Measurements from ENCODE around the gene ELL. TPM values are rescaled to one million over a fixed set of nuclear protein-coding genes. Genes with fewer than 3 reads are reported as not detected.

Gene ELL
- polyA plus RNA-seq, 1 of the 3 experiments (the other 2 are of a cell fraction): 7.4 TPM

- H3K79me2 ChIP-seq (ENCODE audit: insufficient read depth): peaks cover 64% of the 10 kb centered on the region
- peak overlapping the region; percentile 53 to 95 for H3K27ac ChIP-seq (ENCODE audit: low read depth in 2 of 2, low read length in 1 of 2)
- H3K9me2 ChIP-seq: no peaks in the 10 kb centered on the region
- H3K4me3 ChIP-seq (ENCODE audit: low read depth in 2 of 2, low read length in 1 of 2): peak overlapping the region; percentile 73 to 97
- H3K9me3 ChIP-seq: no peaks in the 10 kb centered on the region
- H3K36me3 ChIP-seq (replicated peaks in 1 of 2; ENCODE audit: control insufficient read depth in 1 of 2, insufficient read depth in 2 of 2, low read length in 1 of 2): no peaks in the 10 kb centered on the region
- peak; percentile 62 for DNase-seq
- TF ChIP-seq FOSL2 (IDR thresholded peaks at IDR 0.05; ENCODE audit: borderline replicate concordance, low read depth): peak; percentile 37; the same call in 1 of the 2 replicates
- peak; percentile 32; the same call in 1 of the 2 replicates for TF ChIP-seq SMC3 (IDR thresholded peaks at IDR 0.05; ENCODE audit: low read depth, low read length)
- peak; percentile 46; the same call in 1 of the 2 replicates for TF ChIP-seq MXI1 (IDR thresholded peaks at IDR 0.05; ENCODE audit: low read depth, low read length)
- TF ChIP-seq TCF12 (IDR thresholded peaks at IDR 0.05): peak; percentile 4; the same call in 1 of the 2 replicates
- TF ChIP-seq SIN3A (IDR thresholded peaks at IDR 0.05; ENCODE audit: borderline replicate concordance, low read depth, low read length): peak; percentile 76
- TF ChIP-seq TAF1 (IDR thresholded peaks at IDR 0.05; ENCODE audit: borderline replicate concordance, low read depth, low read length): 0 out of 2 replicates have a peak, but pooled peaks have one; percentile 18
- no peak for TF ChIP-seq USF2 (IDR thresholded peaks at IDR 0.05; ENCODE audit: borderline replicate concordance, low read depth, low read length)
- TF ChIP-seq MEF2A (IDR thresholded peaks at IDR 0.05; ENCODE audit: borderline replicate concordance, low read depth): no peak
- no peak for TF ChIP-seq GABPA (IDR thresholded peaks at IDR 0.05; ENCODE audit: low read depth)
- TF ChIP-seq CTCF (IDR thresholded peaks at IDR 0.05): peak; percentile 72
- peak; percentile 56 for TF ChIP-seq RAD21 (IDR thresholded peaks at IDR 0.05; ENCODE audit: low read length)
- peak; percentile 65; the same call in 1 of the 2 replicates for TF ChIP-seq MAX (IDR thresholded peaks at IDR 0.05; ENCODE audit: low read depth)
- 0 out of 2 replicates have a peak, but pooled peaks have one; percentile 23 for TF ChIP-seq ELF1 (IDR thresholded peaks at IDR 0.05)
- ChIA-PET POLR2A (interaction anchor here (0.8 to 1.0 kb wide), 4 partner anchors 10 to 38 kb away, joined by 3 read pairs; partner anchors contain the start of gene KXD1), CTCF (interaction anchor here (0.6 to 5.7 kb wide), 27 partner anchors 9 to 426 kb away, joined by 3 to 58 read pairs (median 6); partner anchors contain the start of genes FKBP8, REX1BD and TMEM59L)
- peaks cover 48% of the 10 kb centered on the region for H4K20me1 ChIP-seq (ENCODE audit: insufficient read depth)
- 10% methylated on average over 22 of the region's 22 CpGs for WGBS (ENCODE audit: low lambda C conversion rate)
- peak overlapping the region; percentile 96 for H3K4me2 ChIP-seq
- peak overlapping the region; percentile 75 for H2AFZ ChIP-seq (ENCODE audit: low read depth)
- H3F3A ChIP-seq (replicated peaks; ENCODE audit: insufficient read depth): peaks cover 17% of the 10 kb centered on the region
- H3K27me3 ChIP-seq (ENCODE audit: insufficient read depth): no peaks in the 10 kb centered on the region
- peak overlapping the region; percentile 96 for H3K9ac ChIP-seq
- H3K4me1 ChIP-seq (ENCODE audit: control insufficient read depth in 1 of 2, insufficient read depth in 2 of 2, low read depth in 1 of 2, low read length in 1 of 2): peaks cover 4 to 11% of the 10 kb centered on the region in 2 experiments; a peak in 1 of 4 replicates
These were observed 1.7 kb downstream of the ELL start for GRCh38 chr19:18519962-18520847.
